ENCODE data around the gene EFCAB14. TPM values are rescaled to one million over a fixed set of nuclear protein-coding genes. Genes with fewer than 3 reads are reported as not detected.

EFCAB14 gene
- total RNA-seq, 1 experiment from 2014 or later = 60.9 TPM

- in situ Hi-C loops (cut with HindIII; ENCODE audit: low pct_unique_long_range_greater_than_20kb, low sequenced_read_pairs) = no loop called here
These were observed 72.6 kb downstream of the EFCAB14 start for GRCh38 chr1:46646331-46646730.

GRCh38 chr1:46645815-46646214 is 73.1 kb downstream of the EFCAB14 start:
- DNase-seq (ENCODE audit: low read depth) = no peak
- in situ Hi-C loops (cut with HindIII; ENCODE audit: low pct_unique_long_range_greater_than_20kb, low sequenced_read_pairs) = no loop called here

More at GRCh38 chr1:46646331-46646730, 72.6 kb downstream of the EFCAB14 start:
- DNase-seq (ENCODE audit: low read depth) = no peak

- in situ Hi-C loops (cut with HindIII; ENCODE audit: low pct_unique_long_range_greater_than_20kb, low sequenced_read_pairs) = no loop called here
- peak; percentile 84 for DNase-seq (ENCODE audit: low read depth)
These were observed 75.5 kb downstream of the EFCAB14 start for GRCh38 chr1:46643368-46643775.

- no peak for DNase-seq (ENCODE audit: low read depth)
- in situ Hi-C loops (cut with HindIII; ENCODE audit: low pct_unique_long_range_greater_than_20kb, low sequenced_read_pairs) = no loop called here
These were observed 76.7 kb downstream of the EFCAB14 start for GRCh38 chr1:46642115-46642680.

- DNase-seq (ENCODE audit: low read depth) = no peak
- in situ Hi-C loops (cut with HindIII; ENCODE audit: low pct_unique_long_range_greater_than_20kb, low sequenced_read_pairs) = no loop called here
These were observed 79.4 kb downstream of the EFCAB14 start for GRCh38 chr1:46639547-46639946.

- peak; percentile 46 for DNase-seq (ENCODE audit: low read depth)
- in situ Hi-C loops (cut with HindIII; ENCODE audit: low pct_unique_long_range_greater_than_20kb, low sequenced_read_pairs) = no loop called here
These were observed 80.0 kb downstream of the EFCAB14 start for GRCh38 chr1:46638921-46639320.

- in situ Hi-C loops (cut with HindIII; ENCODE audit: low pct_unique_long_range_greater_than_20kb, low sequenced_read_pairs) = no loop called here
- no peak for DNase-seq (ENCODE audit: low read depth)
These were observed 81.3 kb downstream of the EFCAB14 start for GRCh38 chr1:46637444-46638083.

- in situ Hi-C loops (cut with HindIII; ENCODE audit: low pct_unique_long_range_greater_than_20kb, low sequenced_read_pairs) = no loop called here
These were observed 83.7 kb downstream of the EFCAB14 start for GRCh38 chr1:46635205-46635604.

GRCh38 chr1:46630719-46631118 is 88.2 kb downstream of the EFCAB14 start:
- no peak for DNase-seq (ENCODE audit: low read depth)
- in situ Hi-C loops (cut with HindIII; ENCODE audit: low pct_unique_long_range_greater_than_20kb, low sequenced_read_pairs) = no loop called here

More at GRCh38 chr1:46635205-46635604, 83.7 kb downstream of the EFCAB14 start:
- no peak for DNase-seq (ENCODE audit: low read depth)

Other genes starting within 250 kb of the EFCAB14 start
- gene DMBX1, start 229.3 kb downstream of the EFCAB14 start, total RNA-seq (2014; rRNA removed; shearing (Covaris generic); ENCODE audit: low replicate concordance) = not detected in 2 replicates
- gene KNCN, start 167.5 kb downstream of the EFCAB14 start, total RNA-seq (2014; rRNA removed; shearing (Covaris generic); ENCODE audit: low replicate concordance) = not detected in 2 replicates
- 25.7 and 37.5 TPM in 2 replicates for gene MKNK1, start 114.8 kb downstream of the EFCAB14 start, total RNA-seq (2014; rRNA removed; shearing (Covaris generic); ENCODE audit: low replicate concordance)
- gene MOB3C, start 102.3 kb downstream of the EFCAB14 start, total RNA-seq (2014; rRNA removed; shearing (Covaris generic); ENCODE audit: low replicate concordance) = 17.7 and 33.9 TPM in 2 replicates
- gene ATPAF1, start 50.8 kb downstream of the EFCAB14 start, total RNA-seq (2014; rRNA removed; shearing (Covaris generic); ENCODE audit: low replicate concordance) = 85.1 and 98.8 TPM in 2 replicates
- gene TEX38, start 47.3 kb downstream of the EFCAB14 start, total RNA-seq (2014; rRNA removed; shearing (Covaris generic); ENCODE audit: low replicate concordance) = not detected in 2 replicates
- not detected in 2 replicates for gene CYP4B1, start 79.9 kb upstream of the EFCAB14 start, total RNA-seq (2014; rRNA removed; shearing (Covaris generic); ENCODE audit: low replicate concordance)
- not detected in 2 replicates for gene CYP4A11, start 222.4 kb upstream of the EFCAB14 start, total RNA-seq (2014; rRNA removed; shearing (Covaris generic); ENCODE audit: low replicate concordance)

Measured in Caki2 (cell line).